NCI-H2171 (cell line): ENCODE data around the gene SLC10A1.
"Not testable (repeated sequence)": the region's sequence is repeated elsewhere in the genome, so short reads cannot be mapped to it uniquely, and the experiment has no call there.

Experiments
- DNase-seq: peaks from one replicate; lab custom pipeline; 2025; lab: John Stamatoyannopoulos, UW

The SLC10A1 gene

DNA sequence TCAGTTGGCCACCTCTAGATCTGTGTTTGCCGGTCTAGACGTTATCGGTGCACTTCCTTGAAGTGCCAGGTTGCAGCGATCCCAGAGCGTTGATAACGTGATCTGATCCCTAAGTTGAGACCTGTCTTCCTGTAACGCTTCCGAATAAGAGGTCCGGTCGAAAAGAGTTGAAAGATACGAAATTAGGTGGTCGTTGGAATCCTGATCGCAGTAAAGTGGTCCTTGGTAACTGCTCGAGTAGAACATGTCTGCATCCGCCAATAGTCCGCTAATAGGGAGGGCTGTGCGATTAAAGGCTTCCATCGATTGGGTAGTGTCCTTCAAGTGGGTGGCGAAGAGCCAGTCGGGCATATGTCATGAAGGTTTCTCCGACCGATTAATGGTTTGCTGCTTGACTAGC lies 27.4 kb downstream of the SLC10A1 start:
- DNase-seq = no peak

GRCh38 chr14:69768873-69769272 lies 28.2 kb downstream of the SLC10A1 start:
- DNase-seq = no peak

- DNase-seq = peak; percentile 97
Measured at GRCh38 chr14:69767369-69767999, 29.6 kb downstream of the SLC10A1 start.

DNA sequence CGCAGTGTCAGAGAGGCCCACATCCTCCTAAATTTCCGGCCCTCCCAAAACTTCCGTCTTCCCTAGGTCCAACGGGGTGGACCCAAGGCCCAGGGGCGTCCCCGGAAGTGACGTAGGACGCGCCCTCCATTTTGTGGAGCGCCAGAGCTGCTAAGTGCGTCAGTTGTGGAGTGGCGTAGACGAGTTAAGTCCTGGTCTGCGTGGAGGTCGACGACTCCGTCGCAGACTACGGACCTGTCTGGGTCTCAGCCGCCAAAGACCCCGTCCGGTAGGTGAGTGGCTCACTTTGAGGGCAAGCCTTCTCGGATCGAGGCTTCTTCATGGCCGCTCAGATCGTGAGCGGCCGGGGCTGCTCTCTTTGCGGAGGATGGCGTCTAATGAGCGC lies 30.1 kb downstream of the SLC10A1 start, which contains the start of gene SRSF5:
Gene SRSF5 (plus strand): TSS at position 159 of the 385 bp plus-strand sequence. CDS start 1,015 bp downstream, outside the sequence.
- DNase-seq = peak; percentile 94

DNA sequence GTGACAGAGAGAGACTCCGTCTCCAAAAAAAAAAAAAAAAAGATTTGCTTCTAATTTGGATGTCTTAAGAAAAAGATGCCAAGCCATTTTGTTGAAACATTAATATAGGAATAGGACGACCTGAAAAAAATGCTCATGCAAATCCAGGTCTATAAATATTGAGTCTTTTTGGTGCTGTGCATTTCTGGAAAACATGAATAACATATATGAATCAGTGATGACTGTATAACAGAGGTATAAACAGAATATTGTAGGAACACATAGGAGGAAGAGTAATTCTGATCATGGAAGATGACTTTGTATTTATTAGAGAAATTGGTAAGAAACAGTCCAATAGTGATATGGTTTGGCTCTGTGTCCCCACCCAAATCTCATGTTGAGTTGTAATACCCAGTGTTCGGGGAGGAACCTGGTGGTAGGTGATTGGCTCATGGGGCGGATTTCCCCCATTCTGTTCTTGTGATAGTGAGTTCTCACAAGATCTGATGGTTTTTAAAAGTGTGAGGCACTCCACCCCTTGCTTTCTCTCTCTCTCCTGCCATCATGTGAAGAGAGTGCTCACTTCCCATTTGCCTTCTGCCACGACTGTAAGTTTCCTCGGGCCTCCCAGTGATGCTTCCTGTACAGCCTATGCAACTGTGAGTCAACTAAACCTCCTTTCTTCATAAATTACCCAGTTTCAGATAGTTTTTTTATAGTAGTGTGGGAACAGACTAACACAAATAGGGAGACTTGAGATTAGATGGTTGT lies 33.1 kb downstream of the SLC10A1 start:
- no peak for DNase-seq

DNA sequence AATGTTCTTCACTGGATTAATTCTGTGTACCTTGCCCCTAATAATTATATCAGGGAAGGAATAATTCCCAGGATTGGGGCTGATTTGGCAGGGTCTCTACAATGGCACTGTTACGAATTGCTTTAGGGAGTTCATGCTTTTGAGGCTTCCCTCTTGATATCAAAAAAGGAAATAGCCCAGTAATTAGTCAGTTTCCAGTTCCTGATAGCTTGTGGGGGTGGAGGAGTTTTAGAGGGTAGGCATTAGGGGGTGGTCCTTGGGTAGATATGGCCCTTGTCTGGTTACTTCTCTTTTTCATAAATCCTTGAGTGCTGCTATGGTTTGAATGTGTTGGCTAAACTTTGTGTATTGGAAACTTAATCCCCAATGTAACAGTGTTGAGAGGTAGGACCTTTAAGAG lies 36.2 kb downstream of the SLC10A1 start:
- no peak for DNase-seq

- DNase-seq = no peak
Measured at GRCh38 chr14:69756298-69756697, 40.7 kb downstream of the SLC10A1 start.

- DNase-seq = no peak
Measured at GRCh38 chr14:69755784-69756183, 41.3 kb downstream of the SLC10A1 start.

- DNase-seq = no peak
Measured at GRCh38 chr14:69755296-69755695, 41.7 kb downstream of the SLC10A1 start.

- DNase-seq = no peak
Measured at GRCh38 chr14:69754487-69754886, 42.6 kb downstream of the SLC10A1 start.

- DNase-seq = no peak
Measured at GRCh38 chr14:69753860-69754259, 43.2 kb downstream of the SLC10A1 start.

DNA sequence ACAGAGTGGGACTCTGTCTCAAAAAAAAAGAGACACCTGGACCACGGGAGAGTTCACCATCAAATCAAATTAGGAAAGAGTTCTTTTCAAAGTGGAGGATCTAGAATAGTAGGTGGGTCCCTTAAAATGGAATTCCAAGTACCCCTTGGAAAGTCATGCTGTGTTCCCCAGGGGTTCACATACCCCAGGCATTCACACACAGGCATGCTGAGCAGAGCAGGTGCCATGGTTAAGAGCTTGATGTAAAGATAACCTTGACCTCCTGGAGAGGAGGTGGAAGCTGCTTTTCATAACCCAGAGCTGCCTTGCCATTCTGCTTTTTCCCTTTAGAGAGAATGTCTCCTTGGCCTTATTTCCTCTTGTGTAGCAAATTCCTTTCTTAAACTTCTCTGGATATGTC lies 44.3 kb downstream of the SLC10A1 start:
- DNase-seq = no peak

DNA sequence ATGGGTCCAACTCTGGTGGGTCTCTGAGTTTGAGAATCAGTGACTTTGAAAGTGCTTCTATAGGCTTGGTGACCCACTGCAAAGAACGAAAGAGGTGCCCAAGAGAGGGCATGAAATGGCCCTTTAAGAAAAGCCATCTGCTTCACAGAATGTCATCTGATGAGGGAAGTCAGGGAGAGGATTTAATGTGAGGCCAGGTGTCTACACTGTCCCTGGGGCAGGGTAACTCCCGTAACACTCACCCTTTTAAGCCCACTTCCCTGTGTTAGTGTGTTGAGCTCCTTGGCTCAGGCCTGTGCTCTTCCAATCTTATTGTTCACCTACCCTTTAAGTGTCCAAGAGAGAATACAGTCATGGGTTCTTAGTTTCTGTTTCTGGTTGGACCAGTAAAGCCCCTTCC lies 46.5 kb downstream of the SLC10A1 start:
- DNase-seq = no peak

GRCh38 chr14:69749956-69750355 lies 47.1 kb downstream of the SLC10A1 start:
- DNase-seq = no peak

DNA sequence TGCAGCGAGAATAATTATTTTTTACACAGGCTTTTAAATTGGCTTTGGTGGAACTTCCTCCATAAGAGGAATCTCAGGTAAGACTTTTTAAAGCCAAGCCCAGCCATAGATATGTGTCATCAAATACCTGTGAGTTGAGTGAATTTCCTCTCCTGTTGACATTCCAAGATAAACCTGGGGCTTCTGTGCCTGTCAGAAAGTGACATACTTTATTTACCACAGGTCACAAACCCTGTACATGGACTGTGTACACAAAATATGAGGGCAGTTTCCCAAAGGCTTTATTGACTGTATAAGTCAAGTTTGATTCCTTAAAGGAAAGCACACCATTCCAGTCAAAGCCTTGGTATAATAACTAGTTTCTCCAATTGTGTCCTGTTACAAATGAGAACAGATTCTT lies 56.0 kb downstream of the SLC10A1 start:
- DNase-seq = no peak

- DNase-seq = not testable (repeated sequence)
Measured at GRCh38 chr14:69736405-69736804, 60.6 kb downstream of the SLC10A1 start.

- not testable (repeated sequence) for DNase-seq
Measured at GRCh38 chr14:69731919-69732598, 65.0 kb downstream of the SLC10A1 start.

GRCh38 chr14:69727860-69728259 lies 69.2 kb downstream of the SLC10A1 start:
- DNase-seq = no peak

GRCh38 chr14:69726761-69727511 lies 70.1 kb downstream of the SLC10A1 start:
- DNase-seq = peak; percentile 42
